SK-N-SH (cell line): ENCODE results near the gene DEFB129. TPM values are rescaled to one million over a fixed set of nuclear protein-coding genes. Genes with fewer than 3 reads are reported as not detected.

Source experiments
- CTCF ChIA-PET: fragments of 300-600, 350-600 bp; formaldehyde crosslinking; extraction: SDS; loops from one replicate; lab custom pipeline; 2021; lab: Yijun Ruan, JAX
- POLR2A ChIA-PET: fragments of 350-600 bp; sonication (Branson Sonifier 250); formaldehyde crosslinking; extraction: SDS; loops from one replicate; lab custom pipeline; 2020; ENCODE audit warnings: antibody characterized with exemption, inconsistent platforms; lab: Yijun Ruan, JAX
- DNase-seq: peaks from one replicate; pipeline ENCODE4 v3.0.0; 2012
- H2AFZ ChIP-seq: fragments of 200-600 bp; sonication (generic); 2 replicates; pipeline ENCODE4 v1.8.1; 2016; ENCODE audit warnings: antibody characterized with exemption, mild to moderate bottlenecking, low read depth
- H3F3A ChIP-seq: fragments of 200-600 bp; sonication (generic); replicated peaks from 2 replicates; pipeline ENCODE3; 2016; ENCODE audit warnings: antibody characterized with exemption, mild to moderate bottlenecking; ENCODE audit not compliant: insufficient read depth
- H3K27ac ChIP-seq, 2 experiments: fragments of 200-500 bp in 1 of 2; fragments of 200-600 bp in 1 of 2; sonication (Bioruptor generic) in 1 of 2; sonication (generic), shearing (Covaris generic) in 1 of 2; 2 replicates each; pipeline versions ENCODE4 v1.5.1 to v1.6.1; 2014 to 2016; ENCODE audit warnings: low read depth in 2 of 2, inconsistent platforms in 1 of 2, low read length in 1 of 2, mild to moderate bottlenecking in 1 of 2, mixed read lengths in 1 of 2
- H3K27me3 ChIP-seq: fragments of 200-600 bp; sonication (generic), shearing (Covaris generic); 2 replicates; pipeline ENCODE4 v1.6.1; 2016; ENCODE audit warnings: mixed run types; ENCODE audit not compliant: insufficient read depth
- H3K36me3 ChIP-seq, 2 experiments: fragments of 200-500 bp in 1 of 2; fragments of 200-600 bp in 1 of 2; sonication (Bioruptor generic) in 1 of 2; sonication (generic) in 1 of 2; replicated peaks in 1 of 2; 2 replicates each; pipeline versions ENCODE3 to v1.5.1; 2014 to 2016; ENCODE audit warnings: low read length in 1 of 2, mild to moderate bottlenecking in 1 of 2; ENCODE audit not compliant: insufficient read depth in 2 of 2, control insufficient read depth in 1 of 2
- H3K4me1 ChIP-seq, 2 experiments: fragments of 200-500 bp in 1 of 2; fragments of 200-600 bp in 1 of 2; sonication (Bioruptor generic) in 1 of 2; sonication (generic), shearing (Covaris generic) in 1 of 2; 2 replicates each; pipeline versions ENCODE4 v1.5.1 to v1.6.1; 2014 to 2016; ENCODE audit warnings: low read depth in 1 of 2, low read length in 1 of 2, mixed run types in 1 of 2; ENCODE audit not compliant: insufficient read depth in 2 of 2, control insufficient read depth in 1 of 2
- H3K4me2 ChIP-seq: fragments of 200-600 bp; sonication (generic), shearing (Covaris generic); 2 replicates; pipeline ENCODE4 v1.6.1; 2017; ENCODE audit warnings: mixed run types
- H3K4me3 ChIP-seq, 2 experiments: fragments of 200-500 bp in 1 of 2; fragments of 200-600 bp in 1 of 2; sonication (Bioruptor generic) in 1 of 2; sonication (generic), shearing (Covaris generic) in 1 of 2; 2 replicates each; pipeline versions ENCODE4 v1.5.1 to v1.8.1; 2014 to 2016; ENCODE audit warnings: low read depth in 2 of 2, inconsistent platforms in 1 of 2, low read length in 1 of 2, mild to moderate bottlenecking in 1 of 2, mixed read lengths in 1 of 2, moderate library complexity in 1 of 2
- H3K79me2 ChIP-seq: fragments of 200-600 bp; sonication (generic); 2 replicates; pipeline ENCODE4 v1.8.1; 2017; ENCODE audit warnings: mild to moderate bottlenecking; ENCODE audit not compliant: insufficient read depth
- H3K9ac ChIP-seq: fragments of 200-600 bp; sonication (generic); 2 replicates; pipeline ENCODE4 v1.6.1; 2017; ENCODE audit warnings: mixed run types
- H3K9me2 ChIP-seq: fragments of 200-600 bp; sonication (generic); 2 replicates; pipeline ENCODE4 v1.6.1; 2017; ENCODE audit warnings: mixed run types
- H3K9me3 ChIP-seq: fragments of 200-600 bp; sonication (generic); 2 replicates; pipeline ENCODE4 v1.6.1; 2017; ENCODE audit warnings: mixed run types, mild to moderate bottlenecking, moderate library complexity
- H4K20me1 ChIP-seq: fragments of 200-600 bp; sonication (generic); 2 replicates; pipeline ENCODE4 v1.6.1; 2017; ENCODE audit warnings: mild to moderate bottlenecking, mixed run types; ENCODE audit not compliant: insufficient read depth
- CTCF ChIP-seq: fragments of 200-600 bp; sonication (generic); IDR thresholded peaks from 2 replicates; pipeline ENCODE4 v1.6.1; 2017; ENCODE audit warnings: antibody characterized with exemption, mild to moderate bottlenecking, moderate library complexity
- EZH2phosphoT487 ChIP-seq: fragments of 200-600 bp; sonication (generic); IDR thresholded peaks from 2 replicates; pipeline ENCODE4 v1.6.1; 2017; ENCODE audit warnings: low read depth, mixed run types, mild to moderate bottlenecking, antibody characterized with exemption, moderate library complexity, borderline replicate concordance
- FOSL2 ChIP-seq: IDR thresholded peaks from 2 replicates; pipeline ENCODE4 v1.4.0; 2012; ENCODE audit warnings: low read depth, mild to moderate bottlenecking, moderate library complexity, borderline replicate concordance
- FOXJ3 ChIP-seq: sonication (generic); formaldehyde crosslinking; IDR thresholded peaks from 2 replicates; pipeline ENCODE4 v1.5.1; 2020; ENCODE audit warnings: mild to moderate bottlenecking, missing genetic modification reagents
- GABPA ChIP-seq: IDR thresholded peaks from 2 replicates; pipeline ENCODE4 v1.4.0; 2012; ENCODE audit warnings: low read depth, mild to moderate bottlenecking
- JUND ChIP-seq: IDR thresholded peaks from 2 replicates; pipeline ENCODE4 v1.4.0; 2012
- POLR2AphosphoS5 ChIP-seq: IDR thresholded peaks from 2 replicates; pipeline ENCODE4 v1.6.1; 2012; ENCODE audit warnings: low read depth, low read length
- REST ChIP-seq: IDR thresholded peaks from 2 replicates; pipeline ENCODE4 v1.6.1; 2012; ENCODE audit warnings: mild to moderate bottlenecking, low read depth, low read length, moderate library complexity
- SIN3A ChIP-seq: IDR thresholded peaks from 2 replicates; pipeline ENCODE4 v1.6.1; 2012; ENCODE audit warnings: low read depth, mild to moderate bottlenecking, low read length, moderate library complexity, borderline replicate concordance
- TCF12 ChIP-seq: IDR thresholded peaks from 2 replicates; pipeline ENCODE4 v1.4.0; 2012
- USF1 ChIP-seq: IDR thresholded peaks from 2 replicates; pipeline ENCODE4 v1.4.0; 2012; ENCODE audit warnings: low read depth, borderline replicate concordance
- YY1 ChIP-seq: IDR thresholded peaks from 2 replicates; pipeline ENCODE4 v1.4.0; 2012; ENCODE audit warnings: low read depth, mild to moderate bottlenecking
- ZBTB33 ChIP-seq: IDR thresholded peaks from 2 replicates; pipeline ENCODE4 v1.4.0; 2012; ENCODE audit warnings: low read depth, borderline replicate concordance
- WGBS: methylation state at CpG from one replicate; pipeline ENCODE4 v1.1.6; 2017; ENCODE audit warnings: low lambda C conversion rate; 5-methylcytosine and 5-hydroxymethylcytosine counted together
- polyA plus RNA-seq, 3 experiments: library from polyadenylated mRNA; depleted of rRNA; stranded (reverse); fragments of >200 nt; gene quantifications; 2 replicates each; pipeline ENCODE4 v1.2.3, GENCODE V29; 2012

The DEFB129 gene
- polyA plus RNA-seq, 1 of the 3 experiments (the other 2 are of a cell fraction), result not detected

GRCh38 chr20:266596-267562 lies 39.8 kb downstream of the DEFB129 start (continued):
- TF ChIP-seq REST (no peak), FOSL2 (no peak)

- Histone ChIP-seq H3K4me1 (peaks cover 0 to 3% of the 10 kb centered on the region in 2 experiments; a peak in 1 of 4 replicates), H3K9me3 (no peaks in the 10 kb centered on the region), H3K9me2 (no peaks in the 10 kb centered on the region), H3K79me2 (no peaks in the 10 kb centered on the region), H2AFZ (no peak overlapping the region), H3K27ac (no peak overlapping the region), H4K20me1 (no peaks in the 10 kb centered on the region), H3F3A (no peaks in the 10 kb centered on the region), H3K36me3 (peaks cover 0 to 2% of the 10 kb centered on the region in 2 experiments), H3K4me2 (no peak overlapping the region), H3K27me3 (no peaks in the 10 kb centered on the region), H3K4me3 (no peak overlapping the region), H3K9ac (no peak overlapping the region)
- WGBS, result 89% methylated on average over 5 of the region's 5 CpGs
- no peak for TF ChIP-seq EZH2phosphoT487
- no peak for TF ChIP-seq POLR2AphosphoS5
- TF ChIP-seq TCF12, result no peak
- TF ChIP-seq CTCF, result no peak
- TF ChIP-seq GABPA, result no peak
- no peak for TF ChIP-seq USF1
- TF ChIP-seq ZBTB33, result no peak
- no peak for TF ChIP-seq JUND
- no peak for TF ChIP-seq FOXJ3 (CRISPR knock-in tag)
- no peak for TF ChIP-seq YY1
- TF ChIP-seq SIN3A, result no peak
- CTCF ChIA-PET, result interaction anchor here (1.3 to 1.6 kb wide), 3 partner anchors 29 to 132 kb away, joined by 3 to 5 read pairs (median 4); no protein-coding TSS in a partner anchor
- no peak for DNase-seq
- POLR2A ChIA-PET, result no interaction called here
Measured at GRCh38 chr20:270517-270916, 43.5 kb downstream of the DEFB129 start.
